GM12801 (cell line): Measurements from ENCODE around the gene TMEM74B.

Experiments
- CTCF ChIP-seq: IDR thresholded peaks from one replicate; pipeline ENCODE4 v1.5.1; 2011; ENCODE audit warnings: control low read depth; ENCODE audit not compliant: insufficient read length; ENCODE audit errors: extremely low read depth

Gene TMEM74B

GRCh38 chr20:1215386-1216170 is 30.8 kb upstream of the TMEM74B start:
- no peak for TF ChIP-seq CTCF

GRCh38 chr20:1214838-1215261 is 30.1 kb upstream of the TMEM74B start:
- TF ChIP-seq CTCF: no peak

DNA sequence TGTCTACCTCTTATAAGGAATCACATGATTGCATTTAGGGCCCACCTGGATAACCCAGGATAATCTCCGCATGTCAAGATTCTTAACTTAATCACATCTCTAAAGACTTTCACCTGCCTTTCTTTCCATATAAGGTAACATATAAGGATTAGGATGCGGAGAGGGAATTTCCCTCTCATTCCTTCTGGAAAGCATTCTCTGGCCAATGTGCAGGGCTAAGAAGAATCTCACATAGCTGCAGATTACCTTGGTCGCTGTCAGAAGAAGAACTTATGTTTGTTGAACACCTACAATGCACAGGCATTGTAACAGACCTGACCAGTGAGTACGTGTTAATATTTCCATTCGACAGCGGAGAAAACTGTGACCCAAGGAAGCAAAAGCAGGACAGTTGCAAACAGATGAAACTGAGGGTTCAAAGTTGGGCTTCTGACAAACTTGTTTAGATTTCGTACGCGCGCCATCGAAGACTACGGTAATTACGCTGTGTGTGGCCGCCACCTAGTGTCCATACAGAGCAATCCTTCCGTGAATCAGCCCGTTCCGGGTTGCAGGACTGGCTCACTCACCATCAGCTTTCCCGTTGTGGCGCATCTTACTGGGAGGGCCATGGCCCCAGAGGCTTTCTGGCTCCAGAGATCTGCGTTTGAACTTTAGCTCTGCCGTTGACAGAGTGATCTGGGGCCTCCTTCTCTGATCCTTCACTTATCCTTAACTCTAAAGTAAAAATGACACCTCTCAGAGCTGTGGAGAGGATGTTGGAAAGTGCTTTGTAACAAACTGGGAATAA is 28.0 kb upstream of the TMEM74B start:
- no peak for TF ChIP-seq CTCF

DNA sequence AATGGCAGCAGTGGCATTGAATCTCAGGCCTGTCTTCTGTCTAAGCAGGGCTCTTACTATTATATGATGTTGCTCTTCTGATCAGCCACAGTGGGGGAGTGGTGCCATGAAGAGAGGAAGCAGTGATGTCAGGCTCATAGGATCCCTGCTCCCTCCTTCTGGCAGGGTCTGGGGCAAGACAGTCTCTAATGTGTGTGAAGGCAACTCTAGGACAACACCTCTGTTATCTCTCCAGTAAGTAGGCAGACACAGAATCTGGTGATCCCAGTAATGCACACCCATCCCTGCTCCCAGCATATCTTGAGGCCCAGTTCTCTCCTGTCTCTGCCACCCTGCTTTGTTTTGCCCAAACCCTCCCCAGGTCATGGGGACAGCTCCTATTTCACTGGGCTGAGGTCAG is 27.2 kb upstream of the TMEM74B start:
- no peak for TF ChIP-seq CTCF

DNA sequence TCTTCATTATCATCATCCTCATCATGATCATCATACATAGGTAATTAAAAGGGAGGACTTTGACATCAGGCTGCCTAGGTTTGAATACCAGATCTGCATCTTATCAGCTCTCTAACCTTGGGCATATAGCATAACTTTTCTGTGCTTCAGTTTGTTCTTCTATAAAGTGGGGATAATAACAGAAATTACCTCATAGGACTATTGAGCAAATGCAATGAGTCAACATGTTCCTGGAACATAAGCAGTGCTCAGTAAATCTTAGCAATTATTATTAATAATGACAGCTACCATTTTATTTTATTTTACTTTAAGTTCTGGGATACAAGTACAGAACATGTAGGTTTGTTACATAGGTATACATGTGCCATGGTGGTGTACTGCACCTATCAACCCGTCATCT is 25.7 kb upstream of the TMEM74B start:
- no peak for TF ChIP-seq CTCF

DNA sequence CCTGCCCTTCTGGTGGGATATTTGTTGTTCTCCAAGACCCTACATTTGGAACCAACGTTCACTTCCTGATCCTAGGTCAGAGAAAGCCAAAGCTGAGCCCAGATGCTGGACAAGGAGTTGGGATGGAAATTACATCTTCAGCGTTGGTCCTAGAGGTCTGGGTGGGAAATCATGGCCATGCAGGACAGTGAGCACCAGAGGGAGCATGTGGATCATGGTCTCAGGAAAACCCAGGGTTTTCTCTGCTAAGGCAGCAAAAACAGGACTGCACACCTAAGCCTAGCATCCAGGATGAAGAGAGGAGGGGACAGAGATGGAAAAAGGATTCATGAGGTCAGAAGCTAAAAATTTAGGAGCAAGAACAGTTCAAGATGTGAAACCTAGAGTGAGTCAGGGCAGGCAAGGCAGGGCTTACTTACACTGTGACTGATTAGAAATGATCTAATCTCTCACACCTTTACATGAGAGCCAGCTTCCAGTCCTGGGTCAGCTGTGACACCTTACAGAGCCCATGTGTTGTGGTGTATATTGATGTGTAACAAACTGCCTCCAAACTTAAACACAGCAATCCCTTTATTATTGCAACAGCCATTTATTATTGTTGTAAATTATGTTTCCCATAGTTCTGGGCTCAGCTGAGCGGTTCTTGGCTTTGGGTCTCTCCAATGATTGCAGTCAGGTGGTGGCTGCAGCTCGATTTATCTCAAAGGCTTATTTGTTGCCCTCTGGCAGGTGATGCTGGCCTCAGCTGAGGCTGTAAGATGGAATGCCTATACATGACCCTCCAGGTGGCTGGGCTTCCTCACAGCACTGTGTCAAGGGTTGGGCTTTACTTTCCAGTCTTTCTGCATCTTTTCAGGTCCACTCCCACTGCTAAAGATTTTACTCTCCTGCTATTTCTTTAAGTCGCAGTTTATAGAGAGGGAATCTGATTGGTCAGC is 24.9 kb upstream of the TMEM74B start:
- no peak for TF ChIP-seq CTCF
